ENCODE data around the gene RBBP8NL.

- TF ChIP-seq POLR2A (IDR thresholded peaks at IDR 0.05; ENCODE audit: low read depth) (no peak), POLR2AphosphoS5 (IDR thresholded peaks at IDR 0.05) (no peak)
- TF ChIP-seq, protein P1, sequence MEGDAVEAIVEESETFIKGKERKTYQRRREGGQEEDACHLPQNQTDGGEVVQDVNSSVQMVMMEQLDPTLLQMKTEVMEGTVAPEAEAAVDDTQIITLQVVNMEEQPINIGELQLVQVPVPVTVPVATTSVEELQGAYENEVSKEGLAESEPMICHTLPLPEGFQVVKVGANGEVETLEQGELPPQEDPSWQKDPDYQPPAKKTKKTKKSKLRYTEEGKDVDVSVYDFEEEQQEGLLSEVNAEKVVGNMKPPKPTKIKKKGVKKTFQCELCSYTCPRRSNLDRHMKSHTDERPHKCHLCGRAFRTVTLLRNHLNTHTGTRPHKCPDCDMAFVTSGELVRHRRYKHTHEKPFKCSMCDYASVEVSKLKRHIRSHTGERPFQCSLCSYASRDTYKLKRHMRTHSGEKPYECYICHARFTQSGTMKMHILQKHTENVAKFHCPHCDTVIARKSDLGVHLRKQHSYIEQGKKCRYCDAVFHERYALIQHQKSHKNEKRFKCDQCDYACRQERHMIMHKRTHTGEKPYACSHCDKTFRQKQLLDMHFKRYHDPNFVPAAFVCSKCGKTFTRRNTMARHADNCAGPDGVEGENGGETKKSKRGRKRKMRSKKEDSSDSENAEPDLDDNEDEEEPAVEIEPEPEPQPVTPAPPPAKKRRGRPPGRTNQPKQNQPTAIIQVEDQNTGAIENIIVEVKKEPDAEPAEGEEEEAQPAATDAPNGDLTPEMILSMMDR (IDR thresholded peaks at IDR 0.05) = no peak
Observed at GRCh38 chr20:62425281-62426058, 1.9 kb downstream of the RBBP8NL start.

All from esophagus muscularis mucosa (tissue), 3 donors.